H4 (cell line): Measurements from ENCODE around the gene CHST8. TPM values are rescaled to one million over a fixed set of nuclear protein-coding genes. Genes with fewer than 3 reads are reported as not detected.

Experiments
- DNase-seq: peaks from one replicate; pipeline ENCODE4 v3.0.0-alpha.2; 2015; ENCODE audit warnings: low spot score
- total RNA-seq: library from RNA; depleted of rRNA; stranded (reverse); fragments of >200 nt; shearing (Covaris generic); gene quantifications from 2 replicates; pipeline ENCODE4 v1.2.3, GENCODE V29; 2014

Gene CHST8
- total RNA-seq, 1 experiment from 2014 or later, result 6.8 TPM

- no peak for DNase-seq
Measured at GRCh38 chr19:33734913-33735312, 113.2 kb downstream of the CHST8 start.

DNA sequence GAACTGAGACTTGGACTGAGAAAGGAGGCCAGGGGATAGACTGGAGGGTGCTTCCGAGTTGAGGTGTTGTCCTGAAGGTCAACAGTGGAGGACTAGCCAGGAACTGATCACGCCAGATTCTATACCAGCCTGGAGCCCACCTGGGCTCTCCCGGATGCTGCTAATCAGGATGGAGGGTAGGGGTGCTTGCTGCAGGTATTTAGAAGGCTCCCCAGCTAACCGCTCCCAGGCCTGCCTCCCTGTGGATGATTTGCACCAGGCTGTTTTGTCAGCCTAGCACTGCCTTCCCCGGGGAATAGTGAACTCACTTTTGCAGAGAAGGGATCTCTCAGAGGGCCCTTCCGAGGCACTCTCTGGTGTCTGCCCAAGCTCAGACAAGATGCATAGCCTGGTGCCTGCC is 114.4 kb downstream of the CHST8 start:
- no peak for DNase-seq

GRCh38 chr19:33736787-33737186 is 115.0 kb downstream of the CHST8 start:
- DNase-seq, result no peak

- DNase-seq, result no peak
Measured at GRCh38 chr19:33737681-33738371, 116.1 kb downstream of the CHST8 start.

GRCh38 chr19:33740811-33741396 is 119.2 kb downstream of the CHST8 start:
- no peak for DNase-seq

DNA sequence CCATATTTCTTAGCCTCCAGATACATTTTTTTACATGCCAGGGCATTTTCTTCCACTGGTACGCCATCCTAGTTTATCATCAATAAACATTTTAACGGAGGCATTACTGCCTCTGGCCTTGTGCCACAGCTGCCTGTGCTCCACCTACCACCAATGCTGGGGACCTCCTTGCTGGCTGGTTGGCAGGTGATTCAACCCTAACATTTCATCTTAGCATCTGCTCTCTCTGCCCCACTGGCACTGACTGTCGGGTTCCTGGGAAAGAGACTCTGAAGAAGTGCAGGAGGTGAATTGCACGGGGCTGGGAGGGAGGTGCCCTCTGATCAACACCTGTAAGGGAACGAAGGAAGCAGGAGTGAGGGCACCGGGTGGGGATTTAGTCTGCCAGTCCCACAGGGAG is 123.5 kb downstream of the CHST8 start:
- DNase-seq, result no peak

DNA sequence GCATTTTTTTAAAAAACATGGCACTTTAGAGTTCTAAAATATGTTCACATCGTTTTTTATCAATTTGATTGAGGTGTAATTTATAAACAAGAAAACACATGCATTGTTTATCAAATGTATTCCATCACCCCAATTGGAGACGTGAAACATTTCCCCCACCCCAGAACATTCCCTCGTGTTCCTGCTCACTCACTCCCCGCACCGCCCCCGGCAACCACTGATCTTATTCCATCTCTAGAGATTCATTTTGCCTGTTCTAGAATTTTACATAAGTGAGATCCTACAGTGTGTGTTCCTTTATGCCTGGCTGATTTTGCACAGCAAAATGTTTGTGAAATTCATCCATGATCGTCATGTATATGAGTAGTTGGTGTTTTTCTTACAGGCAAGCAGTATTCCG is 124.4 kb downstream of the CHST8 start:
- DNase-seq, result no peak

DNA sequence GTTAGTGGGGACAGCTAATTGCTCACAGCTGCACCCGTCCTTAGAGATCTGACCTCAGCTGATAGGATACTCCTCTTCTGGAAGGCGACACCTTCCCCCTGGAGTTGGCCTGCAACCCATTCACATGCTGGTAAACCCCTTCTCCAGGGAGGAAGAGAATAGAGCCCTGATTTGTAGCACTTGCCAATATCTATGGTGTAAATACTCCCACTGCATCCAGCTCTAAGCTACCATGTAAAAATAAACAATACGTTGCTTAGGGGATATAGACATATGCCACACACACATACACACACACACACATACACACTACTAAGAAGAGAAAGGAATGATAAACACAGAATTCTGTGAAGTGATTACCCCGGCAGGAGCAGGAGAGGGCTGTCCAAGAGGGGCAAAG is 125.5 kb downstream of the CHST8 start:
- DNase-seq, result no peak

DNA sequence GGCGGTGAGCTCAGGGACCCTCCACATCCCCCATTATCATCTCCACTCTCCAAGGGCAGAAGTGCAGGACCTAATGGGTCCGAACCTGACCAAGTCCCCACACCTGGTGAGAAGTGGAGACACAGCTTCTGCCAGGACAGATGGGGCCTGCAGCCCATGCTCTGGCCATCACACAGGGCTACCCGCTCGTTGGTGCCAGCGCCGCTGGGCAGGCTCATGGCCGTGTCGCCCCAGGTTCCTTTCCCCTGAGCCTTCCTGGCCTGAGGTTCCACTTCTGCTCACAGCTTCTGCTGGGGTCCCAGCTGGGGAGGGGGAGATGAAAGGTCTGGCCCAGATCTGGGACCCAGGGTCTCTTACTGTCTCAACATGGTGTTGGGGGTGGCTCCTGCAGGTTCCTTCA is 126.5 kb downstream of the CHST8 start:
- DNase-seq, result no peak

GRCh38 chr19:33749016-33749415 is 127.3 kb downstream of the CHST8 start:
- no peak for DNase-seq

GRCh38 chr19:33749619-33750175 is 127.9 kb downstream of the CHST8 start:
- no peak for DNase-seq

DNA sequence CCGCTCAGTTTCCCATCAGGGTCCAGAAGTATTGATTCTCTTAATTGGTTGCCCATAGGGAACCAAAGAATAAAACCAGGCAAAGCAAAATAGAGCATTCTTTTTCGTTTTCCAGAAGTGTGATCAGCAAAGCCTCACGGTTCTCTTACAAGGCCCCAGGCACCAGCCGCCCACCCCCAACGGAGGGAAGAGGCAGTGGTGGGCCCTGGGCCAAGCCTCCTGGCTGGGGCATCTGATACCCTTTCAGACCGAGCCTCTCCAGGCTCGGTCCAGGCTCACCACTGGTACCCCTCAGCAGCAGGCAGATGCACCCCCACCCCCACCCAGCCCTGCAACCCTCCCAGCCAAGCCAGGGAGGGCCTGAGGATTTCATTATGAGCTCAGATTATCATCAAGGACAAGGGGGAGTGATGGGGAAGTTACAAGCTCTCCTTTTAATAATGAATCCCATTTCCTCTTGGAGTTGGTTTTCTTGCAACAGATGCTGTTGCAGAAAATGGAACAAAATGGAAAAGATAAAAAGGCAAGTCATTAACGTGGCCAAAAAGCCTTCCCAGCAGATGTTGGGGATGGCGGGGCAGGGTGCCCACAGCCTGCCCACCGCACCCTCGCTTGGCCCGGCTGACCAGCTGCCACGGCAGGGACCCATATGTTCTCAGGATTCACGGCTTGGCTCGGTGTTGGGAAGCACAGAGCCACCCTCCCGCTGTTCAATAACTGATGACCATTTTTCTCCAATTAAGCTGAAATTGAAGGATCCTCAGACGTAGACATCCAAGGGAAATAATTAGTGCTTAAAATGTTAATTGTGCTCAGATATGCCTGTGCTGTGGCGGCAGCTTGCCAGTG is 129.1 kb downstream of the CHST8 start:
- no peak for DNase-seq

DNA sequence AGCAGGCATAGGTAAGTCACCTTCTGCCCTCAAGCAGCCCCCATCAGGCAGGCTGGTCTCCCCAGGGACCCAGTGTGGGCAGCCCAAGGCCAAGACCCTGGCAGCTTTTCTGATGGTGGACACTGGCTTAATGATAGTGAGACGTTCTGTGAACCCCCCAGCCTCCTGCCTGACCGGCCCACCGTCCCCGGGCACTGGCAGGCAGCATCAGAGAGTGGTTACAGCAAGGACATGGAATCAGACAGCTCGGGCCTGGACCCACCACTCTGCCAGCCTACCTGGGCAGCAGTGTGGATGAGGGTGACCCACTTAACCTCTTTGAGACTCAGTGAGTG is 129.7 kb downstream of the CHST8 start:
- DNase-seq, result no peak

DNA sequence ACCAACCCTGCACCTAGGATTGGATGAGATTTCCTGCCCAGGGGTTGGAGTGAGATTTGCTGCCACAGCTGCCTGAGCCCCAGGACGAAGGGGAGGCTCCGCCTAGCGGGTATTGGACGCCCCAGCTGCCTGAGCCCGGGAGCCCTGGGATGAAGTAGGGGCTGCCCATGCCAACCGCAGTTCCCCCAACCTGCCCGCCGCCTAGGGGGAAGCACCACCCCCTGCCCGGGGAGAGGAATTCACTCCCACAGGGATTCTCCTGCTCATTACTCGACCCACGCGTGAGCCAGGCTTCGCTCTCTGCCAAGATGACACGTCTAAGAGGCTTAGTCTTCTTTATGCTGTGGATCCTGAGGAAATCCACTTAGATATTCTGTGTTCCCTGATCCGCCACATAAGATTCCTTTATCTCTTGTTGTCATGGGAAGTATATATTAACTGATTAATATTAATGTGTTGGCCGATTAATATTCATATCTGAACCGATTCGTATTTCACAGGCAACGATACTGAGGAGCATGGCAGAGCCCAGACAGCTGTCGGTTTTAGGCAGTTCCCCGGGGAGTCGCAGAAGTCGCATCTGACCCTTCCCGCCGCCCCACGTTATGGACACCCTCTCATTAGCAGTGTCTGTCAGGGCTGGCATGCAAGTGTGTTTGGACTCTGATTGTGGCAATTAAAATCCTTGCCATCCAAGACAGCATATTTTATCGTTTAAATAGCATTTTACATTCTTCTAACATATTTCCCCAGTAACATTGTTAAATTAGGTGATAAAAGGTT is 130.5 kb downstream of the CHST8 start:
- no peak for DNase-seq

DNA sequence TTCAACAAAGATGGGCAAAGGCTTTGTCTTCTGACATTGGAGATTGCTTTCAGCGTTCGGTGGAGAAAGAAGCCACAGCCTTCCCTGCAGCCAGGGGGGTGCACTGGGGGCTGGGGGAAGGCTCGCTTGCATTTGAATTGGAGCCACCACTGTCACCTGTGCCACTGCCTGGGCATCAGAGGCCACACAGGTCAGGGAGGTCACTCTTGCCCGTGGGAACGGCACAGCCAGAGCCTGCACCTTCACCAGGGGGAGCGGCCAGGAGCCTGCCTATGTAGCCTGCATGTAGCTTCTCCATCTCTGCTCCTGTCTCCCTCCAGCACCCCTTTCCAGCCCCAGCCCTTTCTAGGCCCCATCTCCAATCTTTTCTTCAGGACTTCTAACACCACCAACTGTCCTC is 131.2 kb downstream of the CHST8 start:
- DNase-seq, result no peak

- no peak for DNase-seq
Measured at GRCh38 chr19:33754361-33754760, 132.6 kb downstream of the CHST8 start.

DNA sequence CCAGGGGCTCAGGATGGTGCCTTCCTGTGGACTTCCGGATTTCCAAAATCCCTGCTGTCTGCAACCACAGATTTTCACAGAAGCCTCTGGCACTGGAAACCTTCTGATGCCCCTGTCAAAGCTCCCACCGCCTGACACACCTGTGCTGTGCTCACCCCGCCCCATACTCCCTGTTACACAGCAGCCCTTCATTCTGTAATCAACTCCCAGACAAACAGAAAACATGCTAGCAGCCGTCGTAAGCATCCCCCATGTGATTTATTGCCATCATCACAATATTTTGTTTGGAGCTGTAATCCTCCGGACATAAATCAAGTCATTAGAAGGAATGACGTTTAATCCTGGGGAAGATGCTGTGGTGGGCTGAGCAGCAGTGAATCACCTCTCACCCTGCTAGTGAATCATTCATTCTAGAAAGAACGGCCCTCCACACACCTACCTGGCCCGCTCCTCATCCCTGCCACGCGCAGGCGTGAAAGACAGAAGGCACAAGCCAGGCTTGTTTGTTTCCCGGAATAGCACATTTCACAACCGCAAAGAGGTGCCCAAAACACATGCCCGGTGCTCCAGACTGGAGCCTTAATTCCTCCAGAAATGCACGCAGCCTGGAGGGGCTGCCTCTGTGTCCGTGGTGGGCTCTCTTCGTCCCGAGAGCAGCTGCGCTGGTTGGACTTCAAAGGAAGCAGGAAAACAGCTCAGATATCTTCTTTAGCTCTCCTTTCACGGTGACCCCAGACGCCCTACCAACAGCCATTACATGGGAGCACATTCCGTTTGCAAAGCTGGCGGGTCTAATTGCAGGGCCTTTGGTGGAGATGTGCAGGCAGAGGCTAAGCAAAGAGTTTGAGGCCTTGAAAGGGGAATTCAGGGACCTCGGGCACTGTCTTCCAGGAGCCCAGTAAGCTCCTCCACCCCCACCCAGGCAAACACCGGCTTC is 133.6 kb downstream of the CHST8 start:
- no peak for DNase-seq

DNA sequence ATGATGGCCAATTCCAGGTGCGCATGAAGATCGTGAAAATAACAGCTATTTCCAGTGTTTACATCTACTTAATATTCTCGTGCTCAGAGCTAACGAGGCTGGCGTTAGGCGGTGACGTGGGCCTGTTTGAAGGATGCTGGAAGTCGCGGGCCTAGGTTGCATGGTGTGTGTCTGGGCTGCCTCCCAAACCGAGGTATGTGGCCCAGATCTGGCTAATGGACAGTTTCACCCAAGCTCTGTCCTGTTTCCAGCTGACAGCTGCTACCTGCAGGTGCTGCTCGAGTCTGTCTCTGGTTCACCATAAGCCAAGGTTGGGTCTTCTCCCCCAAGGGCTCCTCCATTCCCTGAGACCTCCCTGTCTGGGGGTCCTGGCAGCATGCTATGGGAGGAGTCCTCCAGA is 134.4 kb downstream of the CHST8 start:
- no peak for DNase-seq

DNA sequence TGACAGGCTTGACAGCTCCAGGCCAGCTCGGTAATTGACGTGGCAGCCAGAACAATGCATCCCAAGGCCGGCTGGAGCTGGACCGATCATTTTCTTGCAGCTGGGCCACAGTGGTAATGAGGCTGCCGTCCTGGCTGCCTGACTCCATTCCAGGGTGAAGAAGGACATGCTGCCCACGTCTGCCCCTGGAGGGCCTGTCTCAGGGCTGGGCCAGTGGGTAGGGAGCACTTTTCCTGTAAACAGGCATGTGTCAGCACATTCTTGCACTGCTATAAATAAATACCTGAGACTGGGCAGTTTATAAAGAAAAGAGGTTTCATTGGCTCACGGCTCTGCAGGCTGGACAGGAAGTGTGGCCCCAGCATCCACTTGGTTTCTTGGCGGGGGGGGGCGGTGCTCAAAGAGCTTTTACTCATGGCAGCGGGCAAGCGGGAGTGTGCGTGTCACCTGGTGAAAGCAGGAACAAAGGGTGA is 136.8 kb downstream of the CHST8 start:
- DNase-seq, result peak; percentile 97

DNA sequence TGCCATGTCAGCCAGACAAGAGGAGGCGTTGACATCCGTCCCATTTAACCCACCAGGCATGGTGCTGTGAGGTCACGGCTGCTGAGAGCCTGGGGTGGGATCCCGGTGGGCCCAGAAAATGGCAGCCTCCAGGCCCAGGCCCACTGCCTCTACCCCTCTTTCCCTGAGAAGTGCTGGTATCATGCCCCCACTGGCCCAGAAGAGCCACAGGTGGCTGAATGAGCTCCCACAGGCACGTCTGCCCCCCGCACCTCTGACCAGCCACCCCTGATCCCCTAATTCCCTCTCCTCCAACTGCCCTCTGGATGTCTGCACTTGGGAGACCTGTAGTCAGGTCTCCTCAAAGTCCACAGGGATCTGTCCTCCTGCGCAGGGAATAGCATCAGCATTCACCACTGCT is 137.6 kb downstream of the CHST8 start:
- no peak for DNase-seq
